Right ventricle myocardium inferior (tissue), 1 donor: ENCODE data around the gene NAT8L. TPM values are rescaled to one million over a fixed set of nuclear protein-coding genes. Genes with fewer than 3 reads are reported as not detected.
A peak's percentile ranks its signal among the peaks of the same experiment; 100 is the strongest.

Source experiments
- ATAC-seq: fragments of 200-7000 bp; cut with Tn5 transposase; one replicate; pipeline ENCODE4 v1.9.1; 2020; ENCODE audit warnings: mild to moderate bottlenecking, moderate library complexity
- DNase-seq: peaks from one replicate; pipeline ENCODE4 v3.0.0; 2021; ENCODE audit errors: missing footprints
- intact Hi-C: fragments of 100-400 bp; cut with DNase I; formaldehyde crosslinking; loops from one replicate; pipeline ENCODE4 v1.11.0; 2022
- total RNA-seq: library from RNA; stranded (reverse); fragmentation: NEBNext Ultra II Directional; extraction: Animal tissue kit (Norgen Biotek cat#: 25700); gene quantifications from one replicate; pipeline ENCODE4 v1.2.1, GENCODE V29; 2021
- donor health status: DM: no; HTN: yes; CAD: no; lungs with severe emphysema.

NAT8L gene
- total RNA-seq, 1 donor from 2014 or later = 1.1 TPM

GRCh38 chr4:2082627-2083026, 23.5 kb downstream of the NAT8L start:
- no peak for ATAC-seq
- DNase-seq = no peak

GRCh38 chr4:2083116-2083825, 24.1 kb downstream of the NAT8L start:
- DNase-seq (peak; percentile 7), ATAC-seq (no peak)
- intact Hi-C loops = no loop called here

More at GRCh38 chr4:2082627-2083026, 23.5 kb downstream of the NAT8L start:
- intact Hi-C loops = no loop called here

- intact Hi-C loops = no loop called here
- DNase-seq (no peak), ATAC-seq (no peak)
Observed at GRCh38 chr4:2083826-2084160, 24.7 kb downstream of the NAT8L start.

- ATAC-seq (no peak), DNase-seq (no peak)
- intact Hi-C loops = no loop called here
Observed at GRCh38 chr4:2084316-2084715, 25.2 kb downstream of the NAT8L start.

- intact Hi-C loops = no loop called here
- DNase-seq = no peak
- no peak for ATAC-seq
Observed at GRCh38 chr4:2085496-2085901, 26.4 kb downstream of the NAT8L start.

GRCh38 chr4:2087170-2087569, 28.0 kb downstream of the NAT8L start:
- DNase-seq (no peak), ATAC-seq (no peak)
- intact Hi-C loops = no loop called here

GRCh38 chr4:2089222-2089621, 30.1 kb downstream of the NAT8L start:
- DNase-seq (no peak), ATAC-seq (no peak)
- intact Hi-C loops = no loop called here

GRCh38 chr4:2090642-2091041, 31.5 kb downstream of the NAT8L start:
- intact Hi-C loops = no loop called here
- no peak for ATAC-seq
- DNase-seq = no peak

GRCh38 chr4:2091990-2092668, 33.0 kb downstream of the NAT8L start:
- DNase-seq = no peak
- no peak for ATAC-seq
- intact Hi-C loops = no loop called here

- intact Hi-C loops = no loop called here
- DNase-seq = no peak
- no peak for ATAC-seq
Observed at GRCh38 chr4:2092669-2093053, 33.5 kb downstream of the NAT8L start.

- DNase-seq (no peak), ATAC-seq (no peak)
- intact Hi-C loops = no loop called here
Observed at GRCh38 chr4:2093265-2093664, 34.1 kb downstream of the NAT8L start.

GRCh38 chr4:2094545-2094944, 35.4 kb downstream of the NAT8L start:
- ATAC-seq (no peak), DNase-seq (no peak)
- intact Hi-C loops = no loop called here

GRCh38 chr4:2095236-2096072, 36.3 kb downstream of the NAT8L start:
- intact Hi-C loops = no loop called here
- no peak for DNase-seq
- no peak for ATAC-seq

- intact Hi-C loops = no loop called here
- no peak for ATAC-seq
- no peak for DNase-seq
Observed at GRCh38 chr4:2096073-2096609, 37.0 kb downstream of the NAT8L start.

- DNase-seq (no peak), ATAC-seq (no peak)
- intact Hi-C loops = no loop called here
Observed at GRCh38 chr4:2101346-2102044, 42.4 kb downstream of the NAT8L start.

GRCh38 chr4:2102045-2102883, 43.1 kb downstream of the NAT8L start:
- ATAC-seq = no peak
- DNase-seq = no peak
- intact Hi-C loops = no loop called here

GRCh38 chr4:2103127-2103842, 44.2 kb downstream of the NAT8L start:
- no peak for ATAC-seq
- no peak for DNase-seq
- intact Hi-C loops = no loop called here
